HCT116 (cell line): ENCODE data around the gene APOL3. TPM values are rescaled to one million over a fixed set of nuclear protein-coding genes. Genes with fewer than 3 reads are reported as not detected.

ENCODE experiments used
- ATAC-seq: fragments of 200-7000 bp; cut with Tn5 transposase; 2 replicates; pipeline ENCODE4 v1.9.1; 2020; ENCODE audit warnings: mild to moderate bottlenecking, moderate library complexity
- BruUV-seq: library from RNA; stranded (reverse); fragments of 400-500 nt; replicated peaks from 2 replicates; lab custom pipeline; 2021; lab: Mats Ljungman, UMichigan
- CTCF ChIA-PET: fragments of 300-600 bp; sonication (Branson Sonifier 250); formaldehyde crosslinking; loops from one replicate; lab custom pipeline; 2021; ENCODE audit warnings: antibody characterized with exemption; lab: Charles Lee
- POLR2A ChIA-PET: fragments of 300-600, 350-600 bp; sonication (Branson Sonifier 250); formaldehyde crosslinking; loops from one replicate; lab custom pipeline; 2021; ENCODE audit warnings: antibody characterized with exemption; lab: Charles Lee
- RAD21 ChIA-PET, 2 experiments: fragments of 300-600 bp; sonication (Branson Sonifier 250); formaldehyde crosslinking; loops; one replicate each; lab custom pipeline; 2023; ENCODE audit warnings: low total read pairs in 2 of 2; ENCODE audit not compliant: uncharacterized antibody in 2 of 2, unreplicated experiment in 2 of 2, low non-redundant PET in 1 of 2; lab: Charles Lee
- DNase-seq: peaks from one replicate; pipeline ENCODE4 v3.0.0-alpha.2; 2010; ENCODE audit warnings: low read depth, low spot score
- H2AFZ ChIP-seq: fragments of 200-600 bp; shearing (Covaris generic), sonication (generic); 2 replicates; pipeline ENCODE4 v1.6.1; 2017; ENCODE audit warnings: low read depth, mixed run types, mixed read lengths, antibody characterized with exemption, low read length; ENCODE audit not compliant: poor library complexity, severe bottlenecking
- H3K27ac ChIP-seq: 2 replicates; pipeline ENCODE4 v1.5.1; 2012; ENCODE audit warnings: low read depth, low read length
- H3K27me3 ChIP-seq: fragments of 200-600 bp; sonication (generic); 2 replicates; pipeline ENCODE4 v1.6.1; 2016; ENCODE audit warnings: mixed run types, low read length, mixed read lengths; ENCODE audit not compliant: insufficient read depth
- H3K36me3 ChIP-seq, 2 experiments: fragments of 200-500 bp in 1 of 2; fragments of 200-600 bp in 1 of 2; sonication (Bioruptor generic) in 1 of 2; sonication (generic) in 1 of 2; 2 replicates each; pipeline versions ENCODE4 v1.5.1 to v1.6.1; 2014 to 2016; ENCODE audit warnings: low read length in 2 of 2, inconsistent platforms in 1 of 2, mixed read lengths in 1 of 2, mixed run types in 1 of 2; ENCODE audit not compliant: insufficient read depth in 2 of 2, control insufficient read depth in 1 of 2
- H3K4me1 ChIP-seq, 2 experiments: fragments of 200-600 bp in 1 of 2; sonication (generic) in 1 of 2; 2 replicates each; pipeline versions ENCODE4 v1.5.1 to v1.6.1; 2012 to 2017; ENCODE audit warnings: low read length in 2 of 2, inconsistent platforms in 1 of 2, mild to moderate bottlenecking in 1 of 2, mixed read lengths in 1 of 2, mixed run types in 1 of 2, moderate library complexity in 1 of 2; ENCODE audit not compliant: insufficient read depth in 2 of 2, control insufficient read depth in 1 of 2
- H3K4me2 ChIP-seq: fragments of 200-600 bp; sonication (generic); 2 replicates; pipeline ENCODE4 v1.6.1; 2017; ENCODE audit warnings: mixed run types, low read length, mixed read lengths
- H3K4me3 ChIP-seq, 2 experiments: fragments of 200-600 bp in 1 of 2; sonication (generic) in 1 of 2; replicated peaks in 1 of 2; 2 replicates each; pipeline ENCODE4 v1.5.1; 2011 to 2016; ENCODE audit warnings: low read length in 2 of 2, control low read depth in 1 of 2, low read depth in 1 of 2, mild to moderate bottlenecking in 1 of 2, mixed read lengths in 1 of 2, mixed run types in 1 of 2
- H3K79me2 ChIP-seq: fragments of 200-600 bp; sonication (generic); 2 replicates; pipeline ENCODE4 v1.6.1; 2017; ENCODE audit warnings: mild to moderate bottlenecking, mixed run types, low read length, moderate library complexity, mixed read lengths; ENCODE audit not compliant: insufficient read depth
- H3K9ac ChIP-seq: fragments of 200-600 bp; sonication (generic); 2 replicates; pipeline ENCODE4 v1.6.1; 2016; ENCODE audit warnings: low read length, mixed read lengths
- H3K9me2 ChIP-seq: fragments of 200-600 bp; sonication (generic), shearing (Covaris generic); 2 replicates; pipeline ENCODE4 v1.6.1; 2017; ENCODE audit warnings: mixed run types, mild to moderate bottlenecking, moderate library complexity; ENCODE audit not compliant: insufficient read depth
- H3K9me3 ChIP-seq, 2 experiments: fragments of 200-500 bp in 1 of 2; fragments of 200-600 bp in 1 of 2; sonication (Bioruptor generic) in 1 of 2; sonication (generic) in 1 of 2; 2 replicates each; pipeline ENCODE4 v1.6.1; 2014 to 2017; ENCODE audit warnings: low read length in 2 of 2, mixed read lengths in 2 of 2, inconsistent platforms in 1 of 2, low read depth in 1 of 2, mild to moderate bottlenecking in 1 of 2, mixed run types in 1 of 2, moderate library complexity in 1 of 2; ENCODE audit not compliant: control insufficient read depth in 1 of 2, insufficient read depth in 1 of 2
- H4K20me1 ChIP-seq: fragments of 200-600 bp; sonication (generic), shearing (Covaris generic); 2 replicates; pipeline ENCODE4 v1.6.1; 2017; ENCODE audit warnings: mixed run types, mild to moderate bottlenecking, moderate library complexity; ENCODE audit not compliant: insufficient read depth
- CBX3 ChIP-seq: IDR thresholded peaks from 2 replicates; pipeline ENCODE4 v1.6.1; 2012; ENCODE audit warnings: low read depth
- EGR1 ChIP-seq: IDR thresholded peaks from 2 replicates; pipeline ENCODE4 v1.6.1; 2012; ENCODE audit warnings: low read depth
- ELF1 ChIP-seq: IDR thresholded peaks from 2 replicates; pipeline ENCODE4 v1.6.1; 2012; ENCODE audit warnings: low read depth, borderline replicate concordance
- EZH2 ChIP-seq: fragments of 200-600 bp; sonication (generic); IDR thresholded peaks from 2 replicates; pipeline ENCODE4 v1.6.1; 2017; ENCODE audit warnings: antibody characterized with exemption, mixed run types
- EZH2phosphoT487 ChIP-seq: fragments of 200-600 bp; IDR thresholded peaks from 2 replicates; pipeline ENCODE4 v1.6.1; 2018; ENCODE audit warnings: antibody characterized with exemption, borderline replicate concordance
- FOSL1 ChIP-seq: IDR thresholded peaks from 2 replicates; pipeline ENCODE4 v1.6.1; 2012; ENCODE audit warnings: low read depth
- JUND ChIP-seq: IDR thresholded peaks from 2 replicates; pipeline ENCODE4 v1.6.1; 2012
- POLR2A ChIP-seq: IDR thresholded peaks from 2 replicates; pipeline ENCODE4 v1.7.0; 2011; ENCODE audit warnings: borderline replicate concordance; ENCODE audit not compliant: insufficient read depth, insufficient read length; ENCODE audit errors: extremely low read depth
- POLR2AphosphoS5 ChIP-seq: IDR thresholded peaks from 2 replicates; pipeline ENCODE4 v1.6.1; 2011; ENCODE audit warnings: mild to moderate bottlenecking, low read depth, low read length, moderate library complexity
- RAD21 ChIP-seq: IDR thresholded peaks from 2 replicates; pipeline ENCODE4 v1.6.1; 2012; ENCODE audit warnings: low read depth, mild to moderate bottlenecking
- SIN3A ChIP-seq: IDR thresholded peaks from 2 replicates; pipeline ENCODE4 v1.6.1; 2012; ENCODE audit warnings: low read depth
- SP1 ChIP-seq: IDR thresholded peaks from 2 replicates; pipeline ENCODE4 v1.6.1; 2012; ENCODE audit warnings: low read depth
- SRF ChIP-seq: IDR thresholded peaks from 2 replicates; pipeline ENCODE4 v1.6.1; 2012; ENCODE audit warnings: low read depth
- TCF7L2 ChIP-seq: IDR thresholded peaks from 2 replicates; pipeline ENCODE4 v1.7.0; 2011; ENCODE audit warnings: borderline replicate concordance, inconsistent platforms; ENCODE audit not compliant: insufficient read depth, insufficient read length; ENCODE audit errors: extremely low read depth
- YY1 ChIP-seq: IDR thresholded peaks from 2 replicates; pipeline ENCODE4 v1.6.1; 2011; ENCODE audit warnings: low read length, low read depth, moderate library complexity, mild to moderate bottlenecking; ENCODE audit not compliant: insufficient replicate concordance; ENCODE audit errors: extremely low read depth
- ZFX ChIP-seq: fragments of 450-650 bp; IDR thresholded peaks from 2 replicates; pipeline ENCODE4 v1.6.1; 2017
- ZNF274 ChIP-seq: fragments of 200-500 bp; sonication (Bioruptor generic); IDR thresholded peaks from 2 replicates; pipeline ENCODE4 v1.6.1; 2014; ENCODE audit warnings: mild to moderate bottlenecking, low read depth, low read length, inconsistent platforms
- intact Hi-C: fragments of 100-400 bp; cut with micrococcal nuclease; formaldehyde crosslinking; loops from 2 replicates; pipeline ENCODE4 v1.10.0; 2022
- total RNA-seq: library from RNA; stranded (reverse); gene quantifications from one replicate; pipeline ENCODE4 v1.2.1, GENCODE V29; 2021; ENCODE audit not compliant: unreplicated experiment
- TF ChIP-seq, protein P1 (sequence below): IDR thresholded peaks from 2 replicates; pipeline ENCODE4 v1.6.1; 2011; ENCODE audit warnings: mild to moderate bottlenecking, low read length, moderate library complexity; ENCODE audit not compliant: insufficient replicate concordance; ENCODE audit errors: extremely low read depth
- TF ChIP-seq, protein P2 (sequence below): IDR thresholded peaks from 2 replicates; pipeline ENCODE4 v1.6.1; 2012
- TF ChIP-seq, protein P3 (sequence below), 3 experiments: fragments of 200-600 bp in 1 of 3; sonication (generic) in 1 of 3; IDR thresholded peaks in 2 of 3; conservative IDR thresholded peaks in 1 of 3; 2 replicates each; pipeline ENCODE4 v1.5.1; 2012 to 2017; ENCODE audit warnings: low read depth in 2 of 3, low read length in 2 of 3, antibody characterized with exemption in 1 of 3, borderline replicate concordance in 1 of 3, control low read depth in 1 of 3, mild to moderate bottlenecking in 1 of 3, mixed read lengths in 1 of 3, mixed run types in 1 of 3, moderate library complexity in 1 of 3; ENCODE audit not compliant: insufficient read depth in 1 of 3

APOL3 gene
- total RNA-seq, 1 experiment from 2014 or later, result 0.49 TPM

DNA sequence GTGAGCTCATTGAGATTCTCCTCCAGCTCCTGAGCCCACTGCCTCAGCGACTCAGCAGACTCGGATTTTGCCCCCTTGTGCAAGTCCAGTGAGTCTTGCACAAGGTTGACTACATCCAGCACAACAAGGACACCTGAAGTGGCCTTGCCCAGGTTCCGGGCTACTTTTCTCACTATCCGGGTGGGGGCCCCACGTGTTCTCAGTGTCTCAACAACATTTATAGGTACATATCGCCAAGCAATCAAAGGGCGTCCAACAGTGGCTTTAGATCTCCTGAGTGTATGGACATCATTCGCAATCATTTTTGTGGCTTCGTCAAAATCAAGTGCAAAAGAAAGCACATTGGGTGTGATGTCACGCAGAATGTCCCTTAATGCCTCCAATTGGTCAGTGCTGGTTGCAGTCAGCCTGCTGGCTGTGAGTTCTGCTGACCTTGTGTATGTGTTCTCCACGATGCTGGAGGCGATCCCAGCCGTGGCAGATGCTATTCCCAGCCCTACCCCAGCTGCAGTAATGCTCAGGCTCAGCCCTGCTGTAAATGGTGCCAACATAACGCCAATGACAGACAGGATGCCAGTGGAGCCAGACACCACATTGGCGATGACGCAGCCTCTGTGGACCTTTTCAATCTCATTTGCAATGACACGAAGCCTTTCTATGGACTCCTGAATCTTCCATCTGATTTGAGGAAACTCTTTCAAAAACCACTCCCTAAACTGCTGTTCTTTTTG is 30.7 kb upstream of the APOL3 start:
- ATAC-seq (no peak), DNase-seq (no peak)
- Histone ChIP-seq H3K9me2 (no peaks in the 10 kb centered on the region), H3K4me1 (no peaks in the 10 kb centered on the region), H4K20me1 (no peaks in the 10 kb centered on the region), H3K36me3 (no peaks in the 10 kb centered on the region), H3K27me3 (no peaks in the 10 kb centered on the region), H3K4me3 (no peak overlapping the region), H3K4me2 (no peak overlapping the region), H3K27ac (no peak overlapping the region), H3K9me3 (no peaks in the 10 kb centered on the region), H2AFZ (no peak overlapping the region), H3K9ac (no peak overlapping the region), H3K79me2 (no peaks in the 10 kb centered on the region)
- POLR2A ChIA-PET, result no interaction called here
- CTCF ChIA-PET, result interaction anchor here (0.7 kb wide), 1 partner anchor 641 kb away, joined by 3 read pairs; no protein-coding TSS in a partner anchor
- intact Hi-C loops, result no loop called here
- no TSS peak for BruUV-seq
- TF ChIP-seq ZNF274, result no peak
- no peak for TF ChIP-seq SIN3A
- TF ChIP-seq, protein P1, sequence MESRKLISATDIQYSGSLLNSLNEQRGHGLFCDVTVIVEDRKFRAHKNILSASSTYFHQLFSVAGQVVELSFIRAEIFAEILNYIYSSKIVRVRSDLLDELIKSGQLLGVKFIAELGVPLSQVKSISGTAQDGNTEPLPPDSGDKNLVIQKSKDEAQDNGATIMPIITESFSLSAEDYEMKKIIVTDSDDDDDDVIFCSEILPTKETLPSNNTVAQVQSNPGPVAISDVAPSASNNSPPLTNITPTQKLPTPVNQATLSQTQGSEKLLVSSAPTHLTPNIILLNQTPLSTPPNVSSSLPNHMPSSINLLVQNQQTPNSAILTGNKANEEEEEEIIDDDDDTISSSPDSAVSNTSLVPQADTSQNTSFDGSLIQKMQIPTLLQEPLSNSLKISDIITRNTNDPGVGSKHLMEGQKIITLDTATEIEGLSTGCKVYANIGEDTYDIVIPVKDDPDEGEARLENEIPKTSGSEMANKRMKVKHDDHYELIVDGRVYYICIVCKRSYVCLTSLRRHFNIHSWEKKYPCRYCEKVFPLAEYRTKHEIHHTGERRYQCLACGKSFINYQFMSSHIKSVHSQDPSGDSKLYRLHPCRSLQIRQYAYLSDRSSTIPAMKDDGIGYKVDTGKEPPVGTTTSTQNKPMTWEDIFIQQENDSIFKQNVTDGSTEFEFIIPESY, result no peak
- TF ChIP-seq CBX3, result no peak
- TF ChIP-seq, protein P2, sequence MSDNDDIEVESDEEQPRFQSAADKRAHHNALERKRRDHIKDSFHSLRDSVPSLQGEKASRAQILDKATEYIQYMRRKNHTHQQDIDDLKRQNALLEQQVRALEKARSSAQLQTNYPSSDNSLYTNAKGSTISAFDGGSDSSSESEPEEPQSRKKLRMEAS, result no peak
- no peak for TF ChIP-seq ELF1
- TF ChIP-seq EGR1, result no peak
- TF ChIP-seq TCF7L2, result no peak
- no peak for TF ChIP-seq POLR2A
- TF ChIP-seq, protein P3, sequence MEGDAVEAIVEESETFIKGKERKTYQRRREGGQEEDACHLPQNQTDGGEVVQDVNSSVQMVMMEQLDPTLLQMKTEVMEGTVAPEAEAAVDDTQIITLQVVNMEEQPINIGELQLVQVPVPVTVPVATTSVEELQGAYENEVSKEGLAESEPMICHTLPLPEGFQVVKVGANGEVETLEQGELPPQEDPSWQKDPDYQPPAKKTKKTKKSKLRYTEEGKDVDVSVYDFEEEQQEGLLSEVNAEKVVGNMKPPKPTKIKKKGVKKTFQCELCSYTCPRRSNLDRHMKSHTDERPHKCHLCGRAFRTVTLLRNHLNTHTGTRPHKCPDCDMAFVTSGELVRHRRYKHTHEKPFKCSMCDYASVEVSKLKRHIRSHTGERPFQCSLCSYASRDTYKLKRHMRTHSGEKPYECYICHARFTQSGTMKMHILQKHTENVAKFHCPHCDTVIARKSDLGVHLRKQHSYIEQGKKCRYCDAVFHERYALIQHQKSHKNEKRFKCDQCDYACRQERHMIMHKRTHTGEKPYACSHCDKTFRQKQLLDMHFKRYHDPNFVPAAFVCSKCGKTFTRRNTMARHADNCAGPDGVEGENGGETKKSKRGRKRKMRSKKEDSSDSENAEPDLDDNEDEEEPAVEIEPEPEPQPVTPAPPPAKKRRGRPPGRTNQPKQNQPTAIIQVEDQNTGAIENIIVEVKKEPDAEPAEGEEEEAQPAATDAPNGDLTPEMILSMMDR (IDR thresholded peaks at IDR 0.05 in 2 of 3, conservative IDR thresholded peaks at IDR 0.05 in 1 of 3; ENCODE audit: borderline replicate concordance in 1 of 3, insufficient read depth in 1 of 3, low read depth in 2 of 3, low read length in 2 of 3), result no peak
- no peak for TF ChIP-seq SP1
- TF ChIP-seq ZFX, result no peak
- no peak for TF ChIP-seq SRF
- no peak for TF ChIP-seq EZH2
- no peak for TF ChIP-seq YY1
- no peak for TF ChIP-seq POLR2AphosphoS5
- TF ChIP-seq FOSL1, result no peak
- no peak for TF ChIP-seq RAD21
- TF ChIP-seq EZH2phosphoT487, result no peak
- TF ChIP-seq JUND, result no peak
- RAD21 ChIA-PET, result no interaction called here
